KOPT-K1 (cell line): ENCODE results near the gene TMC6.
"Not testable (repeated sequence)": the region's sequence is repeated elsewhere in the genome, so short reads cannot be mapped to it uniquely, and the experiment has no call there.

Experiments
- H3K27ac ChIP-seq: fragments of 200-600 bp; sonication (generic); 2 replicates; pipeline ENCODE4 v1.5.1; 2016; ENCODE audit warnings: antibody characterized with exemption, mild to moderate bottlenecking, low read depth, low read length; ENCODE audit not compliant: poor library complexity, severe bottlenecking
- H3K36me3 ChIP-seq: fragments of 200-600 bp; sonication (generic); 2 replicates; pipeline ENCODE4 v1.5.1; 2017; ENCODE audit warnings: antibody characterized with exemption, mild to moderate bottlenecking, low read length, moderate library complexity; ENCODE audit not compliant: insufficient read depth
- H3K9me3 ChIP-seq: fragments of 200-600 bp; sonication (generic); 2 replicates; pipeline ENCODE4 v1.5.1; 2017; ENCODE audit warnings: antibody characterized with exemption, low read length, mild to moderate bottlenecking; ENCODE audit not compliant: insufficient read depth, poor library complexity, severe bottlenecking

TMC6 gene, protein sequence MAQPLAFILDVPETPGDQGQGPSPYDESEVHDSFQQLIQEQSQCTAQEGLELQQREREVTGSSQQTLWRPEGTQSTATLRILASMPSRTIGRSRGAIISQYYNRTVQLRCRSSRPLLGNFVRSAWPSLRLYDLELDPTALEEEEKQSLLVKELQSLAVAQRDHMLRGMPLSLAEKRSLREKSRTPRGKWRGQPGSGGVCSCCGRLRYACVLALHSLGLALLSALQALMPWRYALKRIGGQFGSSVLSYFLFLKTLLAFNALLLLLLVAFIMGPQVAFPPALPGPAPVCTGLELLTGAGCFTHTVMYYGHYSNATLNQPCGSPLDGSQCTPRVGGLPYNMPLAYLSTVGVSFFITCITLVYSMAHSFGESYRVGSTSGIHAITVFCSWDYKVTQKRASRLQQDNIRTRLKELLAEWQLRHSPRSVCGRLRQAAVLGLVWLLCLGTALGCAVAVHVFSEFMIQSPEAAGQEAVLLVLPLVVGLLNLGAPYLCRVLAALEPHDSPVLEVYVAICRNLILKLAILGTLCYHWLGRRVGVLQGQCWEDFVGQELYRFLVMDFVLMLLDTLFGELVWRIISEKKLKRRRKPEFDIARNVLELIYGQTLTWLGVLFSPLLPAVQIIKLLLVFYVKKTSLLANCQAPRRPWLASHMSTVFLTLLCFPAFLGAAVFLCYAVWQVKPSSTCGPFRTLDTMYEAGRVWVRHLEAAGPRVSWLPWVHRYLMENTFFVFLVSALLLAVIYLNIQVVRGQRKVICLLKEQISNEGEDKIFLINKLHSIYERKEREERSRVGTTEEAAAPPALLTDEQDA

GRCh38 chr17:78128551-78129350, at the start of gene TMC6:
Gene TMC6, minus strand, starts transcription at chr17:78128755. Its CDS starts 1,923 bp downstream, at chr17:78126832.
- peaks cover 31% of the 10 kb centered on the region for H3K36me3 ChIP-seq
- H3K9me3 ChIP-seq, result no peaks in the 10 kb centered on the region
- H3K27ac ChIP-seq, result peak within 1 kb of the TSS; percentile 97

- H3K36me3 ChIP-seq, result peaks cover 35% of the 10 kb centered on the region; the same call in 1 of the 2 replicates
- no peak overlapping the region for H3K27ac ChIP-seq
- no peaks in the 10 kb centered on the region for H3K9me3 ChIP-seq
Observed at GRCh38 chr17:78176548-78177025, 48.0 kb upstream of the TMC6 start.

DNA sequence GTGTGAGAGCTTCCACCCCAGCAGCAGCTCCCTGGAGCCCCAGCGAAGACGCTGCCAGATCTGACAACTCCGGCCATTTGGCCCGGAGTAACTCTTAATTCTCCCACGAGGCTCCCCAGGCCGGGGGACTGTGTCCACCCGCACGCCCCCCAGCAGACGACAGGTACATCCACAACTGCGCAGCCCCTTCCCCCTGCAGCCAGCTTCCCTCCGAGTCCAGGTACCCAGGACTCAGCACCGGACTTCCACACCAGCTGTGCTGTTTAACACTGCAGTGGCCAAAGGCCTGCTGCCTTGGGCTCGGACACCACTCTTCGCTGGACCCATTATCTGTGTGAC, 47.1 kb upstream of the TMC6 start:
- Histone ChIP-seq H3K9me3 (no peaks in the 10 kb centered on the region), H3K27ac (no peak overlapping the region), H3K36me3 (peaks cover 32% of the 10 kb centered on the region; the same call in 1 of the 2 replicates)

- peaks cover 29% of the 10 kb centered on the region; the same call in 1 of the 2 replicates for H3K36me3 ChIP-seq
- H3K27ac ChIP-seq, result no peak overlapping the region
- no peaks in the 10 kb centered on the region for H3K9me3 ChIP-seq
Observed at GRCh38 chr17:78174870-78175642, 46.5 kb upstream of the TMC6 start.

- no peak overlapping the region for H3K27ac ChIP-seq
- no peaks in the 10 kb centered on the region for H3K9me3 ChIP-seq
- peaks cover 29% of the 10 kb centered on the region; the same call in 1 of the 2 replicates for H3K36me3 ChIP-seq
Observed at GRCh38 chr17:78174346-78174869, 45.9 kb upstream of the TMC6 start.

- no peaks in the 10 kb centered on the region for H3K9me3 ChIP-seq
- H3K36me3 ChIP-seq, result peaks cover 23% of the 10 kb centered on the region; the same call in 1 of the 2 replicates
- peak overlapping the region; percentile 12 for H3K27ac ChIP-seq
Observed at GRCh38 chr17:78173097-78173715, 44.7 kb upstream of the TMC6 start.

DNA sequence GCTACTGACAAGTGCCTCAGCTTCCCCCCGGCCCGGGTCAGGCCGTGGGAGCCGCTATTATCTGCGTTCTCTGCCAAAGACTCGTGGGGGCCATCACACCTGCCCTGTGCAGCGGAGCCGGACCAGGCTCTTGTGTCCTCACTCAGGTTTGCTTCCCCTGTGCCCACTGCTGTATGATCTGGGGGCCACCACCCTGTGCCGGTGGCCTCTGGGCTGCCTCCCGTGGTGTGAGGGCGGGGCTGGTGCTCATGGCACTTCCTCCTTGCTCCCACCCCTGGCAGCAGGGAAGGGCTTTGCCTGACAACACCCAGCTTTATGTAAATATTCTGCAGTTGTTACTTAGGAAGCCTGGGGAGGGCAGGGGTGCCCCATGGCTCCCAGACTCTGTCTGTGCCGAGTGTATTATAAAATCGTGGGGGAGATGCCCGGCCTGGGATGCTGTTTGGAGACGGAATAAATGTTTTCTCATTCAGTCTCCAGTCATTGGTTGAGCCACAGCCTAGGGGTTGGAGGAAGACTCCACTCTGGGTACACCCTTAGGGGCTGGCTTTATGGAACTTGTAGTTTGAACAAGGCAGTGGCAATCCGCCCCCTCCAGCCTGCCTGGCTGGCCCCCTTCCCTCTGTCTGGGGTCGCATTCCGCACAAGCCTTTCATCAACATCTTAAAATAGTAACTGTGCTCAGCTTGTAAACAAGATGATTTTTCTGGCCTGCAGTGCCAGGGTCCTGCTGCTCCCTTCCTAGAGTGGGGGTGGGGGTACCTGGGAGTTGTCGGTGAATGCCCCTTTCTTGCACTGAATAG, 43.9 kb upstream of the TMC6 start:
- Histone ChIP-seq H3K9me3 (no peaks in the 10 kb centered on the region), H3K36me3 (peaks cover 23% of the 10 kb centered on the region; the same call in 1 of the 2 replicates), H3K27ac (peak overlapping the region; percentile 12)

DNA sequence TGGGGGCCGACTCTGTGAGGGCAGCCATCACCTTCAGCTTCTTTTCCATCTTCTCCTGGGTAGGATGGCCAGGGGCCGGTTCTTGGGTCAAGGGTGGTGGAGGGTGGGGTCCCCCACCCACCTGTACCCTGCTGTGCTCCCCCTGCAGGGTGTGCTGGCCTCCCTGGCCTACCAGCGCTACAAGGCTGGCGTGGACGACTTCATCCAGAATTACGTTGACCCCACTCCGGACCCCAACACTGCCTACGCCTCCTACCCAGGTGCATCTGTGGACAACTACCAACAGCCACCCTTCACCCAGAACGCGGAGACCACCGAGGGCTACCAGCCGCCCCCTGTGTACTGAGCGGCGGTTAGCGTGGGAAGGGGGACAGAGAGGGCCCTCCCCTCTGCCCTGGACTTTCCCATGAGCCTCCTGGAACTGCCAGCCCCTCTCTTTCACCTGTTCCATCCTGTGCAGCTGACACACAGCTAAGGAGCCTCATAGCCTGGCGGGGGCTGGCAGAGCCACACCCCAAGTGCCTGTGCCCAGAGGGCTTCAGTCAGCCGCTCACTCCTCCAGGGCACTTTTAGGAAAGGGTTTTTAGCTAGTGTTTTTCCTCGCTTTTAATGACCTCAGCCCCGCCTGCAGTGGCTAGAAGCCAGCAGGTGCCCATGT, 43.2 kb upstream of the TMC6 start:
- not testable (repeated sequence) for H3K27ac ChIP-seq, H3K9me3 ChIP-seq
- peaks cover 23% of the 10 kb centered on the region; the same call in 1 of the 2 replicates for H3K36me3 ChIP-seq

GRCh38 chr17:78170692-78171590, 42.4 kb upstream of the TMC6 start:
- no peak overlapping the region for H3K27ac ChIP-seq
- no peaks in the 10 kb centered on the region for H3K9me3 ChIP-seq
- H3K36me3 ChIP-seq, result peaks cover 23% of the 10 kb centered on the region; the same call in 1 of the 2 replicates

DNA sequence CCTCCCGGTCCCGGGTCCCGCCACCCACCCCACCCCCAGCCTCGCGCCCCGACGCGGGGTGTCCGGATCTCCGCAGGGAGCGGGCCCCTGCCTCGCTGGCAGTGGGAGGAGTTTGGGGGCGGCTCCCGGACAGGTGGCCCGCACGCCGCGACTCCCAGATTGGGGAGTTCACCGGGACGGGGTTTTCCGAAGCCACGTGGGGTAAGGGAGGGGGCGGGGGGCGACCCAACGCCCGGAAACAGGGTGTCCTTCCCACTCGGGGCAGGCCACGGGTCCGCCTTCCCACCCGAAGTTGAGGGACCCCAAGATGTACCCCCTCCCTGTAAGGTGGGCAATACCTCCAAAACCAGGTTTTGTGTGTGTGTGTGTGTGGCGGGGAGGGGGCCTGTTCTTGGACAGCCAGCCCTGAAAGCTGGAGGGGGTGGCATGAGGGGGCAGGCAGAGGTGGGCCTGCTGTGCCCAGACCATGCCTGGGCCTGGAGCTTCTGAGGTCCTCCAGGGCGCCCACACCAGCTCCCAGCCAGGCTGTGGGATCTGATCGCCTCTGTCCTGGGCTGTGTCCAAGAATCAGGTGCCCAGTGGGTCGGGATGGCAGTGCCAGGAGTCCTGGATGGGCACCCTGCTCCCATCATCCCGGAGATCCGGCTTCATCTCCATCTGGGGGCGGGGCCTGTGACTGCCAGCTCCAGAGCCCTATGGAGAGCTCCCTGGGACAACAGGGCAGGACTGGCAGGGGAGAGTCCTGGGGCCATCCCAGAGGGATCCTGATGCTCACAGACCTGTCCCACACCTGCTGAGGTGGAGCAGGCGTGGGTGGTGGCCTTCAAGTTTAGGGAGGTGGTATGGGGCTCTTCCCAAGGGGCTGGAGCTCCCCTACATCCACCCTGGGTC, 40.6 kb upstream of the TMC6 start:
- no peaks in the 10 kb centered on the region for H3K9me3 ChIP-seq
- H3K27ac ChIP-seq, result peak overlapping the region; percentile 3
- peaks cover 20% of the 10 kb centered on the region; the same call in 1 of the 2 replicates for H3K36me3 ChIP-seq

DNA sequence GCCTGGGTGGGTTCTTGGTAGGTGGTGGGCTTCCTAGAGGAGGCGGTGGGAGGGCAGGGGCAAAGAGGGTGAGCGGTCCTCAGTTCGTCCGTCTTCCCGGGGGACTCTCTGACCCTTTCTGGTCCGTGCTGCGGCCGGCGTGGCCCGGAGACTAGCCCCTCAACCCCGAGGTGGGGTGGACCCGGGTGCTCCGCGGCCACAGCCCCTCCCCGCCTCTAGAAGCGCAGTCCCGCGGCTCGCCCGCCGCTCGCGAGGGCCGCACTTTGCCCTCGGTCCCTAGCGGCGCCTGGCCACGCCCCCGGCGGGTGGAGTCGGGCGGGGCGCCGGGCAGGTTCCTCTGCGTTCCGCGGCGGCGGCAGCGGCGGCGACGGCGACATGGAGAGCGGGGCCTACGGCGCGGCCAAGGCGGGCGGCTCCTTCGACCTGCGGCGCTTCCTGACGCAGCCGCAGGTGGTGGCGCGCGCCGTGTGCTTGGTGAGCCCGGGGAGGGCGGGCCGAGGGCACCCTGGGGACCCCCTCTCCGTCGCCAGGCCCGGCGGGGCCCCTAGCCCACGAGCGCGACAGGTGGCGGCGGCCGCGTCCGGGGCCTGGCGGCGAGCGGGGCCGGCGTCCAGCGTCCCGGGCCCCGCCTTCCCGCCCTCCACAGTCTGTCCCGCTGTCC, 39.8 kb upstream of the TMC6 start, which contains the start of gene SYNGR2:
Gene SYNGR2 (plus strand): TSS at position 340 of the 661 bp plus-strand sequence. CDS start 36 bp downstream, at position 376.
- Histone ChIP-seq H3K27ac (peak within 1 kb of the TSS; percentile 3), H3K9me3 (no peaks in the 10 kb centered on the region), H3K36me3 (peaks cover 13% of the 10 kb centered on the region; the same call in 1 of the 2 replicates)
